ENCODE measurements around the gene SH3BP5.

- TF ChIP-seq EZH2phosphoT487 (IDR thresholded peaks at IDR 0.05; ENCODE audit: borderline replicate concordance, low read depth, low read length) (no peak), CTCF (conservative IDR thresholded peaks at IDR 0.05; ENCODE audit: low read length) (no peak)
These were observed 17.4 kb downstream of the SH3BP5 start for GRCh38 chr3:15315003-15315402.
